GM06990 (cell line): ENCODE measurements around the gene LDLRAD4.

Experiments used
- DNase-seq: peaks from one replicate; pipeline ENCODE4 v3.0.0-alpha.2; 2011; ENCODE audit not compliant: insufficient read length; ENCODE audit errors: extremely low read depth
- H3K27me3 ChIP-seq: replicated peaks from 2 replicates; pipeline ENCODE4 v1.6.0; 2011; ENCODE audit warnings: low read length; ENCODE audit not compliant: control insufficient read depth, insufficient read depth
- H3K36me3 ChIP-seq: 2 replicates; pipeline ENCODE4 v1.5.1; 2011; ENCODE audit warnings: low read length; ENCODE audit not compliant: control insufficient read depth, insufficient read depth
- H3K4me3 ChIP-seq: replicated peaks from 2 replicates; pipeline ENCODE4 v1.5.1; 2011; ENCODE audit warnings: low read depth, mild to moderate bottlenecking, control low read depth, low read length
- TF ChIP-seq, protein P1 (sequence below): IDR thresholded peaks from 2 replicates; pipeline ENCODE4 v1.5.1; 2011; ENCODE audit warnings: low read length, control low read depth, mild to moderate bottlenecking, inconsistent platforms; ENCODE audit not compliant: insufficient read depth, poor library complexity, severe bottlenecking

LDLRAD4 gene

DNA sequence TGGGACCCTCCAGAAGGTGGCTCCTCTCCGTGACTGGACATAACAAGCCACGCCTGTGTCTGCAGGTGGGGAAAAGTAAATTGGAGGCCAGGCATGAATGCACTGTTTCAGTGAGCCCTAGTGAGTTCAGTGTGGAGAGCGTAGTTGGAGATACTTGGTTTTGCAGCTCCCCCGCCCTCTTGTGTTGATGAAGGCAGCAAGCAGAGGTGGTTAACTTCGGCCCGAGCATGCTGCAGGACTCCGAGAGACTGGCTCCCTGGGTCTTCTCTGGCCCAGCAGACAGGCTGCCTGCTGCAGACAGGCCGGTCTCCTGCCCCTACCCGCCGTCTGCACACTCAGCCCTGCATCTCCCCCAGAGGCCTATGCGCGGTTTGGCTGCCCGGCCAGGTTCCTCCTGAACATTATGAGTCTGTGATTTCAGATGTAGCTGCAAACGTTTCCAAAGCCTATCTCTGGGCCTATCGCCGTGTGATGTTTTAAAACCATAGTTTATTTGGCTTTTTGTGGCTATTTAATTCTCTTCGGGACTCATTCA is 102.4 kb downstream of the LDLRAD4 start:
- H3K27me3 ChIP-seq = no peaks in the 10 kb centered on the region
- no peak for DNase-seq
- TF ChIP-seq, protein P1, sequence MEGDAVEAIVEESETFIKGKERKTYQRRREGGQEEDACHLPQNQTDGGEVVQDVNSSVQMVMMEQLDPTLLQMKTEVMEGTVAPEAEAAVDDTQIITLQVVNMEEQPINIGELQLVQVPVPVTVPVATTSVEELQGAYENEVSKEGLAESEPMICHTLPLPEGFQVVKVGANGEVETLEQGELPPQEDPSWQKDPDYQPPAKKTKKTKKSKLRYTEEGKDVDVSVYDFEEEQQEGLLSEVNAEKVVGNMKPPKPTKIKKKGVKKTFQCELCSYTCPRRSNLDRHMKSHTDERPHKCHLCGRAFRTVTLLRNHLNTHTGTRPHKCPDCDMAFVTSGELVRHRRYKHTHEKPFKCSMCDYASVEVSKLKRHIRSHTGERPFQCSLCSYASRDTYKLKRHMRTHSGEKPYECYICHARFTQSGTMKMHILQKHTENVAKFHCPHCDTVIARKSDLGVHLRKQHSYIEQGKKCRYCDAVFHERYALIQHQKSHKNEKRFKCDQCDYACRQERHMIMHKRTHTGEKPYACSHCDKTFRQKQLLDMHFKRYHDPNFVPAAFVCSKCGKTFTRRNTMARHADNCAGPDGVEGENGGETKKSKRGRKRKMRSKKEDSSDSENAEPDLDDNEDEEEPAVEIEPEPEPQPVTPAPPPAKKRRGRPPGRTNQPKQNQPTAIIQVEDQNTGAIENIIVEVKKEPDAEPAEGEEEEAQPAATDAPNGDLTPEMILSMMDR = no peak
- no peaks in the 10 kb centered on the region for H3K36me3 ChIP-seq
- H3K4me3 ChIP-seq = no peak overlapping the region

DNA sequence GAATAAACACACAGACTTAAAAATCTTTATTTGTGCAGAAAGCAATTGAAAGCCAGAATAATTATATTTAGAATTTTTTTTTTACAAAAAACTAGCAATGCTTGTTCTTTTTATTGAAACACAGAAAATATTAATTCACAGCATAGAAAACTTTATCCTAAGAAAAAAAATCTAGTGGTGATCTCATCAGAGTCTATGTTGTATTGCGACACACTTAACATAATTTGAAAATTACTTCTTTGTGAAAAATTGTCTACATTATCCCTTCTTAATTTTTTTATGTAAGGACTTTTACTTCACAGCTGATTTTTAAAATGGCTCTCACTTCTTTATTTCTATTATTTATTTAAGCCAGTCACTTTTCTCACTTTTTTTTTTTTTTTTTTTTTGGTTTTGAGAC is 103.4 kb downstream of the LDLRAD4 start:
- DNase-seq = no peak
- H3K4me3 ChIP-seq = no peak overlapping the region
- H3K36me3 ChIP-seq = no peaks in the 10 kb centered on the region
- TF ChIP-seq, protein P1 = no peak
- H3K27me3 ChIP-seq = no peaks in the 10 kb centered on the region

DNA sequence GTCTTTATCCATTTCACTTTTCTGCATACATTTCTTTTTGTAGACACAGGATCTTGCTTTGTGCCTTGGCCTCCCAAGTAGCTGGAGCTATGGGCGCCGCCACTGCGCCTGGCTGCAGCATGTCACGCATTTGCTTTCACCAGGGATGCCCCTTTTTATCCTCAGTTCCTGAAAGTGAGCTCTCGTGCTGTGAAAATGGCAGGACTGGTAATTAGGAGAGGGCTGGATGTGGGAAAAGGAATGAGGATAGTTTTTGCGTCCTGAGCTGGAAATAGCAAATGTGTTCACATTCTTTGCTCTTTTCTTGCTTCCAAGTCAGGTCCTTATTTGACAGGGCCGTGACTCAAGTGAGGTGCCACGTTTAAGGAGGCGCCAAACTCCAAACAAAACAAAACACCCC is 104.6 kb downstream of the LDLRAD4 start:
- H3K27me3 ChIP-seq = no peaks in the 10 kb centered on the region
- no peak overlapping the region for H3K4me3 ChIP-seq
- DNase-seq = no peak
- TF ChIP-seq, protein P1 = no peak
- H3K36me3 ChIP-seq = no peaks in the 10 kb centered on the region

DNA sequence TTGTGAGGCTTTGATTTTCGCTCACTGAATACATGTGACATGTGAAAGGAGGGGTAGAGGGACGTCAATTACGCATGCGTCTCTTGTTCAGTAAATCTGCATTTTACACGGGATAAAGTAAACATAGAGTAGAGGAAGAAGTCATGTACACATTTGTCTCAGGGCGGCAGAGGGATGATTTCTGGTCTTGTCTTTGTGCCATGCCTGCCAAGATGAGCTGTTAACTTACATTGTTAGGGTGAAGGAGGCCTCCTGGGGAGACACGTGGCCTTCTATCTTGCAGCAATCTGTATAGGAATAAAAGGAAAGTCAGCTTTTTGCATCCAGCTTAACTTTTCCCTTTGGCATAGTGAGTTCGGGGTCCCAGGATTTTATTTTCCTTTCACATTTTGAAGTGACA is 106.3 kb downstream of the LDLRAD4 start:
- TF ChIP-seq, protein P1 = no peak

DNA sequence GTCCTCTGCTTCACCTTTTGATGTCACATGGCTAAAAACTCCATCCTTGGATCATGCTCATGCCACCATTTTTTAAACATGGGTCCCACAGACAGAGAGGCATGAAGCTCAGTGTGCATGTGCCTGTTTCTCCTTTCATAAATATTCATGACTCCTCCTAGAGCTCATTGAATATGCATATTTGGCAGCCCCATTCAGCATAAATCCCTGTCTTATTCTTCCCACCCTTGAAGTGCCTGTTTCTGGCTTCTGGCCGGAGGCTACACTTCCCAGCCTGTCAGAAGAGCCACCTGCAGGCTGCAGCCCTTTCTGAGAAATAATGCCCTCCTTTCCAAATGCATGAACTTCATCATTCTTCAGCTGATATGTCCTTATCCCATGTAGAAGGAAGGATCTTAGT is 109.7 kb downstream of the LDLRAD4 start:
- H3K36me3 ChIP-seq = no peaks in the 10 kb centered on the region
- no peaks in the 10 kb centered on the region for H3K27me3 ChIP-seq
- TF ChIP-seq, protein P1 = no peak
- DNase-seq = no peak
- no peak overlapping the region for H3K4me3 ChIP-seq

More for the DNA sequence above, 106.3 kb downstream of the LDLRAD4 start:
- Histone ChIP-seq H3K27me3 (no peaks in the 10 kb centered on the region), H3K4me3 (no peak overlapping the region), H3K36me3 (no peaks in the 10 kb centered on the region)
- no peak for DNase-seq

DNA sequence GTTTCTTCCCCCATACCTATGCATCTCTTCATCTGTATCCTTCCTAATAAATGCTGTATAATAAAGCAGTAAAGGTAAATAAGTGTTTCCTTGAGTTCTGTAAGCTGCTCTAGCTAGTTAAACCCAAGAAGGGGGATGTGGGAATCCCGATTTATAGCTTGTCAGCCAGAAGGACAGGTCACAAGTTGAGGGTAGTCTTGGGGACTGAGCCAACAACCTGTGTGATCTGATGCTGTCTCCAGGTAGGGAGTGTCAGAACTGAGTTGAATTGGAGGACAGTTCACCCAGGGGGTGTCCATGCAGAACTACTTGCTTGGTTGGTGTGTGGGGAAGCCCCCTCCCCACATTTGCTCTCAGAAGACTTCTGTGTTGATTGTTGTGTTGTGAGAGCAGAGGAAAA is 112.4 kb downstream of the LDLRAD4 start:
- no peaks in the 10 kb centered on the region for H3K36me3 ChIP-seq

More for the DNA sequence above, 112.4 kb downstream of the LDLRAD4 start:
- TF ChIP-seq, protein P1 = no peak
- H3K27me3 ChIP-seq = no peaks in the 10 kb centered on the region
- DNase-seq = no peak
- no peak overlapping the region for H3K4me3 ChIP-seq
